Loucy (cell line): ENCODE data around the gene CCDC127.

Experiments
- H2AFZ ChIP-seq: fragments of 200-600 bp; sonication (generic); 2 replicates; pipeline ENCODE4 v1.6.0; 2016; ENCODE audit warnings: antibody characterized with exemption, mild to moderate bottlenecking, low read length, moderate library complexity
- H3F3A ChIP-seq: fragments of 200-600 bp; 2 replicates; pipeline ENCODE4 v1.6.0; 2016; ENCODE audit warnings: antibody characterized with exemption, low read depth, mild to moderate bottlenecking
- H3K27me3 ChIP-seq: fragments of 200-600 bp; sonication (generic); 2 replicates; pipeline ENCODE4 v1.6.1; 2014; ENCODE audit warnings: low read length, mild to moderate bottlenecking; ENCODE audit not compliant: insufficient read depth, poor library complexity, severe bottlenecking
- H3K36me3 ChIP-seq: fragments of 200-600 bp; sonication (generic); 2 replicates; pipeline ENCODE4 v1.6.1; 2016; ENCODE audit warnings: low read length; ENCODE audit not compliant: insufficient read depth
- H3K4me1 ChIP-seq: fragments of 200-600 bp; sonication (generic); 2 replicates; pipeline ENCODE4 v1.5.1; 2014; ENCODE audit warnings: low read length, mild to moderate bottlenecking; ENCODE audit not compliant: insufficient read depth, poor library complexity, severe bottlenecking
- H3K4me2 ChIP-seq: fragments of 200-600 bp; sonication (generic); 2 replicates; pipeline ENCODE4 v1.6.0; 2014; ENCODE audit warnings: antibody characterized with exemption, low read length, low read depth, mild to moderate bottlenecking; ENCODE audit not compliant: poor library complexity, severe bottlenecking
- H3K4me3 ChIP-seq: fragments of 200-600 bp; sonication (generic); 2 replicates; pipeline ENCODE4 v1.5.1; 2014; ENCODE audit warnings: low read length, mild to moderate bottlenecking, mixed read lengths; ENCODE audit not compliant: poor library complexity, severe bottlenecking
- H3K79me2 ChIP-seq: fragments of 200-600 bp; sonication (generic); 2 replicates; pipeline ENCODE4 v1.6.1; 2014; ENCODE audit warnings: low read length; ENCODE audit not compliant: insufficient read depth
- H3K9ac ChIP-seq: fragments of 200-600 bp; sonication (generic); 2 replicates; pipeline ENCODE4 v1.6.0; 2014; ENCODE audit warnings: mild to moderate bottlenecking, low read depth, low read length, moderate library complexity; ENCODE audit not compliant: poor library complexity, severe bottlenecking
- H3K9me2 ChIP-seq: fragments of 200-600 bp; sonication (generic); replicated peaks from 2 replicates; pipeline ENCODE4 v1.6.1; 2016; ENCODE audit warnings: low read depth, low read length, mixed read lengths
- H3K9me3 ChIP-seq: fragments of 200-600 bp; sonication (generic); 2 replicates; pipeline ENCODE4 v1.6.1; 2014; ENCODE audit warnings: mild to moderate bottlenecking, antibody characterized with exemption, low read length, low read depth; ENCODE audit not compliant: insufficient read depth
- H4K20me1 ChIP-seq: fragments of 200-600 bp; sonication (generic); 2 replicates; pipeline ENCODE4 v1.6.0; 2014; ENCODE audit warnings: antibody characterized with exemption, low read length, mild to moderate bottlenecking; ENCODE audit not compliant: insufficient read depth, poor library complexity, severe bottlenecking
- EZH2phosphoT487 ChIP-seq: fragments of 200-600 bp; IDR thresholded peaks from 2 replicates; pipeline ENCODE4 v1.6.1; 2018; ENCODE audit warnings: antibody characterized with exemption, mild to moderate bottlenecking, moderate library complexity, borderline replicate concordance
- TF ChIP-seq, protein P1 (sequence below): fragments of 200-600 bp; sonication (generic); conservative IDR thresholded peaks from 2 replicates; pipeline ENCODE4 v1.5.1; 2014; ENCODE audit warnings: mild to moderate bottlenecking, antibody characterized with exemption, low read length

The CCDC127 gene

DNA sequence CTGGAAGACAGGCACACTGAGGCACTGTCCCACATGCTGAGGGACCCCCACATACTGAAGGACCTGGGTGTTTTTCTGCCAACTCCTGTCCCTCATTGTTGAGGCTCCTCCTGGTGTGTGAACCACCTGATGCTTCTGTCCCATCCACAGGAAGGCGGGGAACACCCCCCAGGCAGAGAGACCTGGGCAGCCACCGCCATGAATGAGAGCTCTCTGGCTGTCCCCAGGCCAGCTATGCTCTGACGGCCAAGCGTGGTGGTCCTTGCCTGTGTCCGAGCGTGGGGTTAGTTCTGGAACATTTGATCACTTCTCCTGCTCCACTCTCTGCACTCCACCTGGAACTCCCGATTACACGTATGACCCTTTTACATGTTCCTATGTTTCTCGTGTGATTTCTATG lies 38.6 kb downstream of the CCDC127 start:
- Histone ChIP-seq H3K79me2 (no peaks in the 10 kb centered on the region), H3K9ac (no peak overlapping the region), H3K27me3 (no peaks in the 10 kb centered on the region), H2AFZ (no peak overlapping the region), H3K4me3 (no peak overlapping the region), H3K36me3 (no peaks in the 10 kb centered on the region), H4K20me1 (no peaks in the 10 kb centered on the region), H3K9me2 (no peaks in the 10 kb centered on the region), H3K4me2 (no peak overlapping the region), H3K9me3 (no peaks in the 10 kb centered on the region), H3K4me1 (no peaks in the 10 kb centered on the region), H3F3A (no peaks in the 10 kb centered on the region)
- TF ChIP-seq EZH2phosphoT487: no peak
- TF ChIP-seq, protein P1, sequence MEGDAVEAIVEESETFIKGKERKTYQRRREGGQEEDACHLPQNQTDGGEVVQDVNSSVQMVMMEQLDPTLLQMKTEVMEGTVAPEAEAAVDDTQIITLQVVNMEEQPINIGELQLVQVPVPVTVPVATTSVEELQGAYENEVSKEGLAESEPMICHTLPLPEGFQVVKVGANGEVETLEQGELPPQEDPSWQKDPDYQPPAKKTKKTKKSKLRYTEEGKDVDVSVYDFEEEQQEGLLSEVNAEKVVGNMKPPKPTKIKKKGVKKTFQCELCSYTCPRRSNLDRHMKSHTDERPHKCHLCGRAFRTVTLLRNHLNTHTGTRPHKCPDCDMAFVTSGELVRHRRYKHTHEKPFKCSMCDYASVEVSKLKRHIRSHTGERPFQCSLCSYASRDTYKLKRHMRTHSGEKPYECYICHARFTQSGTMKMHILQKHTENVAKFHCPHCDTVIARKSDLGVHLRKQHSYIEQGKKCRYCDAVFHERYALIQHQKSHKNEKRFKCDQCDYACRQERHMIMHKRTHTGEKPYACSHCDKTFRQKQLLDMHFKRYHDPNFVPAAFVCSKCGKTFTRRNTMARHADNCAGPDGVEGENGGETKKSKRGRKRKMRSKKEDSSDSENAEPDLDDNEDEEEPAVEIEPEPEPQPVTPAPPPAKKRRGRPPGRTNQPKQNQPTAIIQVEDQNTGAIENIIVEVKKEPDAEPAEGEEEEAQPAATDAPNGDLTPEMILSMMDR: no peak

DNA sequence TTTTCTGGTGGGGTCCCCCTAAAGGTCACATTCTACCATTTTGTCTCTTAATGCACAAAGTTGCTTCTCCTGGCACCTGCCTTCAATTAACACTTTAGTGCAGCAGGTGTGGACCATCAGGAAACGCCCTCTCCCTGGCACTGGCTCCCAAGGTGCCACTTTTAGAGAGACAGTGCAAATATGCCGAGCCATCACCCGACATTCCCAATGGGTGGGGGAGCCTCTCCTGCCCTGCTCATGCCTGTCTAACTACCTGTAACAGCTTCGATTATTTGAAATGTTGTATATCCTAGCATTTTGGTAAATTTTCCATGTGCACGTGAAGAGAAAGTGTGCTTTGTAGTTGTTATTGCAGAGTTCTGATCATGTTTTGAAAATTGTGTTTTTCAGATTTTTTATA lies 39.8 kb downstream of the CCDC127 start:
- Histone ChIP-seq H3K36me3 (no peaks in the 10 kb centered on the region), H3F3A (no peaks in the 10 kb centered on the region), H2AFZ (no peak overlapping the region), H3K9ac (no peak overlapping the region), H3K9me3 (no peaks in the 10 kb centered on the region), H3K79me2 (no peaks in the 10 kb centered on the region), H3K4me1 (no peaks in the 10 kb centered on the region), H4K20me1 (no peaks in the 10 kb centered on the region), H3K4me2 (no peak overlapping the region), H3K9me2 (no peaks in the 10 kb centered on the region), H3K4me3 (no peak overlapping the region), H3K27me3 (no peaks in the 10 kb centered on the region)
- TF ChIP-seq EZH2phosphoT487: no peak
- TF ChIP-seq, protein P1: no peak

DNA sequence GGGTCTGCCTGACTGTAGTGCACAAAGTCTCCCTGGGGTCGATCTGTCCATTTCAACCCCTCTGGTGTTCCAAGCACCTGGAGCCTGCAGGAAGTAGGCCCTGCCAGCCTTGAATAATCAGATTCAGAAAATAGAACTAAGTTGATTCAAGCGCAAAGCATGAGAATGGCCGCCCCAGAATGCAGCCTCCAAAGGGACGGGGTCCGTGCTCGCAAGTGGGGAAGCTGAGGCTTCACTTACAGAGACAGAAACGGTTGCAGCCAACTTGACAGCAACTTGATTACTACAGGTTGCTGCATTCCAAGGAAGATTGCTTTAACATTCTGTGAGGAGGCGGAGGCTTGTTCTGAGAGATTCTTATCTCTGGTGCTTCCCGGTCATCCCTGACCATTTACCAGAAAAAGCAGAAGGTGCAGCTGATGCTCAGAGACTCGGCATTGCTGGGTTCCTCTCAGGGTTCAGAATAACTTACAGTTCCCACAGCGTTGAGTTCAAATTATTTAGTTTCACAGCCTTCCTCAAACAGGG lies 41.6 kb downstream of the CCDC127 start:
- Histone ChIP-seq H3K27me3 (no peaks in the 10 kb centered on the region), H3K4me3 (no peak overlapping the region), H3F3A (no peaks in the 10 kb centered on the region), H3K9me2 (no peaks in the 10 kb centered on the region), H3K9me3 (no peaks in the 10 kb centered on the region), H4K20me1 (no peaks in the 10 kb centered on the region), H3K36me3 (no peaks in the 10 kb centered on the region), H3K4me2 (no peak overlapping the region), H3K4me1 (no peaks in the 10 kb centered on the region), H3K9ac (no peak overlapping the region), H3K79me2 (no peaks in the 10 kb centered on the region), H2AFZ (no peak overlapping the region)
- TF ChIP-seq EZH2phosphoT487: no peak
- TF ChIP-seq, protein P1: no peak
